ENCODE data around the gene TRAF7.

The TRAF7 gene

DNA sequence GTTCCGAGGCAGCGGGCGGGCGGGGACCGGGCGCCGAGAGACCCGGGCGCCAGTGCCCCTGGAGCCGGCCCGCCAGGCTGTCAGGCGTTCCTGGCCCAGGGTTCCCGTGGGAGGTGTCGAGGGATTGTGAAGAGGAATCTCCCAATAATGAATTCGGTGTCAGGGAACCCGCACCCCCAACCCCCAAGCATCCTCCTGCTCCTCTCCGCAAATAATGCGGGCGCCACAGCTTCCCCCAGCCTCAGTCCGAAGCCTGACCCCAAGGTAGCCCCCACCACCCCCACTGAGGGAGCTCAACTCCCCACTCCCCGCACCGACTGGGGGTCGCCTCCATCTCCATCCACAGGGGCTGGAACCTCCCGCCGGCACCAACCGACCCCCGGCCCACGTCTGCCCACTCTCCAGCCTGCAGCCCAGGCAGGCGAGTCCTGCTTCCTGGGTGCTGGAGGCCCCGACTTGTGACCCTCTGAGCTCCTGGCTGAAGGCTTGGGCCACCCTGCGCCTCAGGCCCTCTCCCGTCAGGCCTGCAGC, 41.5 kb downstream of the TRAF7 start:
- TF ChIP-seq GATA3 (IDR thresholded peaks at IDR 0.05; ENCODE audit: low read depth, low read length) = no peak
- TF ChIP-seq GATA2 (IDR thresholded peaks at IDR 0.05; ENCODE audit: low read depth, low read length) = no peak

DNA sequence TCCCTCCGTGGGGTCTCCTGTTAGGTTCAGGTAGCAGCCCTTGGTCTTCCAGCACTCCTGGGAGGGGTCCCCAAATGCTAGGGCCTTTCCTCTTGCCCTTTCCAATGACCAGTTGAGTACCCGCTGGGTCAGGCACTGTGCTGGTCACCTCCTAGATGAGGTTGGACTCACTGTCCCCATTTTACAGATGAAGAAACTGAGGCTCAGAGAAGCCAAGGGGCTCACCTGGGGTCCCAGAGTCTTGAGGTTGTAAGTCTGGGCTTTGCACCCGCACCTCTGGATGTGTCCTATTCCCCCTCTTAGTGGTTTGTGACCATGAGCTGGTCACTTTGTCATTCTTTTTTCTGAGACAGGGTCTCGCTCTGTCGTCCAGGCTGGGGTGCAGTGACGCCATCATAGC, 42.2 kb downstream of the TRAF7 start:
- no peak for TF ChIP-seq GATA3 (IDR thresholded peaks at IDR 0.05; ENCODE audit: low read depth, low read length)
- TF ChIP-seq GATA2 (IDR thresholded peaks at IDR 0.05; ENCODE audit: low read depth, low read length) = no peak

DNA sequence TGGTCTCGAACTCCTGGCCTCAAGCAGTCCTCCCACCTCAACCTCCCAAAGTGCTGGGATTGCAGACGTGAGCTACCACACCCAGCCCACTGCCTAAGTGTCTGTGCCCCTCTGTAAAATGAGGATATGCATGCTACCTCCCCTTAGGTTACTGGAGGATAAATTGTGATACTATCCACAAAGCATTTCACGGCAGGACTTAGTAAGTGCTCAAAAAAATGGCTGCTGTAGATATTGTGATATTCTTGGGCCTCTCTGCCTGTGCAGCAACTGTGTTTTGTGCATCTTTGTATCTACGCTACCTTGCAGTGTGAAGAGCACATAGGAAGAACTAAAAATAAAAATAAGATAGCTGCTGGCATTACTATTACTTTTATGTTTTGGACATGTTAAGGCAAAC, 42.7 kb downstream of the TRAF7 start:
- TF ChIP-seq GATA3 (IDR thresholded peaks at IDR 0.05; ENCODE audit: low read depth, low read length) (no peak), GATA2 (IDR thresholded peaks at IDR 0.05; ENCODE audit: low read depth, low read length) (no peak)

DNA sequence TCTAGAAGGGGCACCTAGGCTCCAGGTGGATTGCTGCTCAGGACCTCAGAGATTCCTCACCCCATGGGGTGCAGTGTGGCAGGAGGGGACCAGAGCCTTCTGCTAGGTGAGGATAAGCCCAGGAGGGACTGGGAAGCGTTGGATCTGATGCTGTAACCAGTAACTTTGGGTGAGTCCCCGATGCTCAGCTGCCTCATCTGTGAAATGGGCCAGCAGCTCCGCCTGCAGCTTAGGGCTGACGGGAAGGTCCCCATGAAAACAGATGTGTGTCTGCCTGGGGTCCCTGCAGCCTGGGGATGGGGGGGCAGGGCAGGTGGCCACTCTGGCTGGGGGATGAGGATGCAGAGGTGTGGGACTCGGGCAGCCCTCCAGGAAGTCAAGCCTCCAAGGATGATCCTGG, 43.5 kb downstream of the TRAF7 start:
- no peak for TF ChIP-seq GATA3 (IDR thresholded peaks at IDR 0.05; ENCODE audit: low read depth, low read length)
- TF ChIP-seq GATA2 (IDR thresholded peaks at IDR 0.05; ENCODE audit: low read depth, low read length) = no peak

DNA sequence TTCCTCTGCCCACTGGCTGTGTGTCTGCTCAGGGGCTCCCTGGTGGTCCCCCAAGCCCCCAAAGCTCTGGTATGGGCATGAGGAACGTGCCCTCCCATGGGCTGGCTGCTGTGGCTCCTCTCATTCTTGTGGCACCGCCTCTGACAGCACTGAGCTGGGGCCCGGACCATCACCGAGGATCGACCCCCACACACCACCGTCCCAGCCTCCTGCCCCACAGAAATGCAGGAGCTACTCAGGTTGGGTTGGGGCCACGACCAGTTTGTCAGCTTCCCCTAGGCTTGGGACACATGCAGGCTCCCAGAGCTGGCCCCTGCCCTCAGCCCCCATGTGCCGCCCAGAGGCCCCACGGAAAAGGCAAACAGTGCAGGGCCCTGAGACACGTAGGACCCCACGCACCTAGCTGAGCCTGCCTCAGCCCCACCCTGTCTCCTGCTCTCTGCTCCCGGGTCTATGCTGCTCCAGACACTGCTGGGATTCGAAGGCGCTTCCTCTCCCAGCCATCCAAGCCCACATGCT, 44.1 kb downstream of the TRAF7 start:
- TF ChIP-seq GATA3 (IDR thresholded peaks at IDR 0.05; ENCODE audit: low read depth, low read length) (no peak), GATA2 (IDR thresholded peaks at IDR 0.05; ENCODE audit: low read depth, low read length) (no peak)

DNA sequence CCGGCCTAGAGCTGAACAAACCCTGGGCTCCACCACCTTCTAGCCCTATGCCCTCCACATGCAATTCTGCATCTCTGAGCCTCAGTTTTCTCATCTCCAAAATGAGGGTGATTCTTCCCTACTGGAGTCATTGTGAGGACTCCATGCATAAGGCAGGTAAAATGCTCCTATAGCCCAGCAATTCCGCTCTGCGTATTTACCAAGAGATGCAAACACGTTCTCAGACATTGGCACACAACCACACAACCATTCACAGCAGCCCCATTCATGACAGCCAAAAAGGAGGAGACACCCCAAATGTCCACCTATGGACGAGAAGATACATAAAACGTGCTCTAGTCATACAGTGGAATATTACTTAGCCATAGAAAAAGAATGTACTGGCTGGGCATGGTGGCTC, 44.7 kb downstream of the TRAF7 start:
- no peak for TF ChIP-seq GATA3 (IDR thresholded peaks at IDR 0.05; ENCODE audit: low read depth, low read length)

DNA sequence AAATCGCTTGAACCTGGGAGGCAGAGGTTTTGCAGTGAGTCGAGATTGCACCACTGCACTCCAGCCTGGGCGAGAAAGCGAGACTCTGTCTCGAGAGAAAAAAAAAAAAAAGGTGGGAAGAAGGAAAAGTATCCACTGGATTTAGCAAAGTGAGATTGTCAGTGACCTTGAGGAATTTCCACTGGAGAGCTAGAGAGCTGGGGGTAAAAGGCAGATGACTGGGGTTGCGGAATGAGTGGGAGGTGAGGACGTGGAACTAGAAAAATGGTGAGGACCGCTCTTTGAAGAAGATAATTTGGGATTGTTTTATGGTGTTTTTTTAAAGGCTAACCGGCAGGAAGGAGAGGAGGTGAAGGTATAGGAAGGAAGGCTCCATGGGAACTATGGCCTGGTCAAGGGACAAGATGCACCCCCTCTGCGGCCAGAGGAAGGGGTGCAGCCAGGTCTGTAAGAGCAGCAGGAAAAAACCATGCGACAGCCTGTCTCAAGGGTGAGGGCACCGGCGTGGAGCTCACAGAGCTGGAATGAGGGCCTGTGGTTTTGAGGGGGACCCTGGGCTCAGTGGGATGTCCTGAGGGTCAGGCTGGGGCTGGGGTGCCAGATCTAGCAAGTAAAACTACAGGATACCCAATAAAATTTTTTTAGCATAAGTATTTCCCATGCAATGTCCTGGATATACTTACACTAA, 49.0 kb downstream of the TRAF7 start:
- TF ChIP-seq GATA3 (IDR thresholded peaks at IDR 0.05; ENCODE audit: low read depth, low read length) (no peak), GATA2 (IDR thresholded peaks at IDR 0.05; ENCODE audit: low read depth, low read length) (no peak)

DNA sequence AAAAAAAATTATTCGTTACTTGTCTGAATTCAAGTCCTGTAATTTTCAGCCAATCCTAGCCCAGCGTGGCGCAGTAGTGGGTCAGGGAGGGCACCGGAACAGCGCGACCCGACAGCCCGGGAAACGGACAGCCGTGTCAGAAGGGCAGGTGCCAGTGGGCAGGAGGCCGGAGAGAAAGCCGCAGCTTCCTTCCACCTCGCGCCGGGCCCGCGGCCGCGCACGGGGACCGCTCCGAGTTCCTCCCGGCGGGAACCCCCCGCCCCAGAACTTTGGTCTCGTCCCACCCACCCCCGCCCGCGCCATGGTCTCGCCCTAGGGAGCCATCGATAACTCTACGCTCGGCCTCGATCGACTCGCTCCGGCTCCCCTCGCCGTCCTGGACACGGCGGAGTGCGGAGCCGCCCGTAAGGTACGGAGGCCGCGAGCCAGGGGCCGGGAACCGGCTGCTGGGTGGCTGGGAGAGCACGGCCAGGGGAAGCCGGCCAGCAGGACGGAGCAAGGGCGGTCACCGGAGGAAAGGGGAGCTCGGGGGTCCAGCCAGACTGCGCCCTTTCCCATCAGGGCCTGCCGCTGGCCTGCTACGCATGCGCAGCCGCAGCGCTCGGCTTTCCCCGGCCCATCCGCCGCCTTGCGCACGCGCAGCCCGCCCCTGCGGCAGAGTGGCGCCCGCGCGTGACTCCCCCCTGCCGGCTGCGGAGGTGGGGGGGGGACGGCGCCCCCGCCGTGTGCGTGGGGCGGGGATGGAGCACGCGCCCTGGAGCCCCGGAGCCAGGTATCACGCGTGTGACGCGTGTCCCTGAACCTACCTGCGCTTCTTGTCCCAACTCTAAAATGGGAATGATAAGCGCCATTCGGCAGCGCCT, 49.8 kb downstream of the TRAF7 start, which contains the start of gene MLST8:
Gene MLST8, plus strand, starts transcription at position 351 of the 863 bp plus-strand sequence. CDS start 632 bp downstream, outside the sequence.
- TF ChIP-seq GATA3 (IDR thresholded peaks at IDR 0.05; ENCODE audit: low read depth, low read length) (no peak), GATA2 (IDR thresholded peaks at IDR 0.05; ENCODE audit: low read depth, low read length) (no peak; the same call in 1 of the 2 replicates)

DNA sequence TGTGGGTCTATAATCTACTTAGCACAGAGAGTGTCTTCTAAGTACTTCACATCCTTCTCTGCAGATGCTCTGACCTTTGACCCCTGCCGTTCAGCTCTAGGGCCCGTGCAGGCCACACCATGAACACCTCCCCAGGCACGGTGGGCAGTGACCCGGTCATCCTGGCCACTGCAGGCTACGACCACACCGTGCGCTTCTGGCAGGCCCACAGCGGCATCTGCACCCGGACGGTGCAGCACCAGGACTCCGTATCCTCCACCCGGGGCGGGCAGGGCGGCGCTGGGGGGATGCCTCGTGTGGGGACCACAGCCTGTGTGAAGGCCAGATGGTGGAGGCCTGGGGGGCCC, 50.4 kb downstream of the TRAF7 start:
- TF ChIP-seq GATA3 (IDR thresholded peaks at IDR 0.05; ENCODE audit: low read depth, low read length) (no peak), GATA2 (IDR thresholded peaks at IDR 0.05; ENCODE audit: low read depth, low read length) (no peak)

DNA sequence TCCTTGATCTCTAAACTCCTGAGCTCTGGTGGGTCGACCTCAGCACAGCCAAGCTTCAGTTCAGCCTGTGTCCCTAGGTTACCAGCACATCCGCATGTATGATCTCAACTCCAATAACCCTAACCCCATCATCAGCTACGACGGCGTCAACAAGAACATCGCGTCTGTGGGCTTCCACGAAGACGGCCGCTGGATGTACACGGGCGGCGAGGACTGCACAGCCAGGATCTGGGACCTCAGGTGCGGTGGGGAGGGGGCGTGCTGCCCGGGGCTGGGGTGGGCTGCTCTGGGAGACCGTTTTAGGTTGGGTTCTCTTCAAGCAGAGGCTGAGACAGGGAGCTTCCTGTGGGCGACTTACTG, 50.8 kb downstream of the TRAF7 start:
- TF ChIP-seq GATA3 (IDR thresholded peaks at IDR 0.05; ENCODE audit: low read depth, low read length) (no peak), GATA2 (IDR thresholded peaks at IDR 0.05; ENCODE audit: low read depth, low read length) (no peak)

DNA sequence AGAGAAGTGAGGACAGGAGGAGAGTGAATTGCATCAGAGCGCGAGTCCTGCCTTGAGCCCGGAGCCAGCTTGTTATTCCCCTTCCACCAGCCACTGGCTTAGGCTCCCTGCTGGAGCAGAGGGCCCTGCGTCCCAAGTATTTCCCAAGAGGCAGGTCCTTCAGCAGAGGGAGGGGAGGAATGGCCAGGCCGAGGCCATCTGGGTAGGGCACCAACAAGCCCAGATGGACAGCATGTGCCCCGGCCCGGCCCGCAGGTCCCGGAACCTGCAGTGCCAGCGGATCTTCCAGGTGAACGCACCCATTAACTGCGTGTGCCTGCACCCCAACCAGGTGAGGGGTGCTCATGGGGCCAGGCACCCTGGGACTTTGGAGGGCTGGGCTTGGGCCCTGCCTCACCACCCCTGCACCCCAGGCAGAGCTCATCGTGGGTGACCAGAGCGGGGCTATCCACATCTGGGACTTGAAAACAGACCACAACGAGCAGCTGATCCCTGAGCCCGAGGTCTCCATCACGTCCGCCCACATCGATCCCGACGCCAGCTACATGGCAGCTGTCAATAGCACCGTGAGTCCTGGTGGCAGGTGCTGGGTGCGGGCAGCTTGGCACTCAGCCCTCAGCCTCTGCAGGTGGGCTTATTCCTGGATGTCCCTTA, 51.3 kb downstream of the TRAF7 start:
- TF ChIP-seq GATA2 (IDR thresholded peaks at IDR 0.05; ENCODE audit: low read depth, low read length) (no peak), GATA3 (IDR thresholded peaks at IDR 0.05; ENCODE audit: low read depth, low read length) (no peak)

DNA sequence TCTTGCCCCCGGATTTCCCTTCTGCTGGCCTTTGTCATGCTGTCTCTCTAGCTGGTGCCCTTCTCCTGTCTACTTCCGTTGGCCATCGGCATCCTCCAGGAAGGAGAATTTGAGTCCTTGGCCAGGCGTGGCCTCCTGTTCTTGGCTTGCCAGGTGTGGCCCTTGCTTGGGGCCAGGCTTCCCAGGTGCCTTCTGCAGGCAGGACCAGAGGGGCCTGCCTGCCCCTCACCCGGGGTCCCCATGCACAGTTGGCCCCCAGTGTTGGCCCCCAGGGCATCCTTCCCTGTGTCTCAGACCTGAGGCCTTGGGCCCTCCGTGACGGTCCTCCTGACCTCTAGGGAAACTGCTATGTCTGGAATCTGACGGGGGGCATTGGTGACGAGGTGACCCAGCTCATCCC, 52.3 kb downstream of the TRAF7 start:
- TF ChIP-seq GATA3 (IDR thresholded peaks at IDR 0.05; ENCODE audit: low read depth, low read length) (no peak), GATA2 (IDR thresholded peaks at IDR 0.05; ENCODE audit: low read depth, low read length) (no peak)

DNA sequence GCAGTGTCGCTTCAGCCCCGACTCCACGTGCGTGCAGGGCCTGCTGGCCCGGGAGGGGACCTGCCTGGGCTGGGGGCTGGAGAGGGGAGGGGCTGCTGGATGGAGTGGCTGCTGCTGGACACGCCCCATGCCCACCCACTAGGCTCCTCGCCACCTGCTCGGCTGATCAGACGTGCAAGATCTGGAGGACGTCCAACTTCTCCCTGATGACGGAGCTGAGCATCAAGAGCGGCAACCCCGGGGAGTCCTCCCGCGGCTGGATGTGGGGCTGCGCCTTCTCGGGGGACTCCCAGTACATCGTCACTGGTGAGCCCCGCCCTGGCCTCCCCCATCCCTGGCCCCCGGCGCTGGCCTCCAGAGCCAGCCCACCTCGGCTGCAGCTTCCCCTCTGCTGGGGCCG, 52.7 kb downstream of the TRAF7 start:
- no peak for TF ChIP-seq GATA2 (IDR thresholded peaks at IDR 0.05; ENCODE audit: low read depth, low read length)
- no peak for TF ChIP-seq GATA3 (IDR thresholded peaks at IDR 0.05; ENCODE audit: low read depth, low read length)

DNA sequence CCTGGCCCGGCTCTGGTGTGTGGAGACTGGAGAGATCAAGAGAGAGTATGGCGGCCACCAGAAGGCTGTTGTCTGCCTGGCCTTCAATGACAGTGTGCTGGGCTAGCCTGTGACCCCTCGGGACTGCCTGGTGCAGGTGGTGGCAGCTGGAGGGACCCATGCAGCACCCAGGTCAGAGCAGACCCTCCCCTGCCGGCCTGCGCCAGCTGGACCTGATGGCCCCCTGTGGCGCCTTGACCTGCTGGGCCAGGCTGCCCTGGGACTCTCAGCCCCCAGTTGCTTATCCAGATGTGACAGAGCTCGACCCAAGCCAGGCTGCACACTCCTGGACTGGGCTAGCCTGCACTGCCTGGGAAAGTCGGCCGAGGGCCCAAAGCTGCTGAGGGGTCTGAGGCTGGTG, 53.2 kb downstream of the TRAF7 start:
- TF ChIP-seq GATA3 (IDR thresholded peaks at IDR 0.05; ENCODE audit: low read depth, low read length) = no peak
- TF ChIP-seq GATA2 (IDR thresholded peaks at IDR 0.05; ENCODE audit: low read depth, low read length) = no peak

Data from SH-SY5Y (cell line).